ENCODE data around the gene RIT1. TPM values are rescaled to one million over a fixed set of nuclear protein-coding genes. Genes with fewer than 3 reads are reported as not detected.

RIT1 gene
- total and polyA plus RNA-seq, 7 donors, result 13.1 to 23.2 (median 16.6) TPM

- H3K4me1 ChIP-seq, result peaks cover 0 to 16% (median 13%) of the 10 kb centered on the region in 4 donors
- H3K27ac ChIP-seq, result no peak overlapping the region
- DNase-seq, result no peak
- H3K27me3 ChIP-seq, result no peaks in the 10 kb centered on the region
- H3K36me3 ChIP-seq, result no peaks in the 10 kb centered on the region
- H3K4me3 ChIP-seq, result no peak overlapping the region
- no peaks in the 10 kb centered on the region for H3K9me3 ChIP-seq
- intact Hi-C loops (cut with DNase I), result no loop called here
- TF ChIP-seq POLR2A (IDR thresholded peaks at IDR 0.05), result no peak
- no peak for TF ChIP-seq EP300 (IDR thresholded peaks at IDR 0.05)
- TF ChIP-seq CTCF (IDR thresholded peaks at IDR 0.05), result no peak
- TF ChIP-seq POLR2AphosphoS5 (IDR thresholded peaks at IDR 0.05), result no peak
Measured at GRCh38 chr1:155864393-155864792, 46.8 kb downstream of the RIT1 start.

GRCh38 chr1:155861896-155862295, 49.3 kb downstream of the RIT1 start:
- Histone ChIP-seq H3K9me3 (no peaks in the 10 kb centered on the region), H3K4me1 (peaks cover 0 to 23% (median 19%) of the 10 kb centered on the region in 4 donors), H3K27me3 (no peaks in the 10 kb centered on the region), H3K4me3 (no peak overlapping the region), H3K27ac (peak overlapping the region in 2 of 4 donors; percentile 86 to 90), H3K36me3 (no peaks in the 10 kb centered on the region)
- DNase-seq, result no peak
- WGBS, 2 donors, result 82 to 95% methylated on average over 2 of the region's 2 CpGs
- TF ChIP-seq POLR2A (IDR thresholded peaks at IDR 0.05) (no peak), CTCF (IDR thresholded peaks at IDR 0.05) (no peak), POLR2AphosphoS5 (IDR thresholded peaks at IDR 0.05) (no peak), EP300 (IDR thresholded peaks at IDR 0.05) (no peak)
- intact Hi-C loops (cut with DNase I), result loop anchor here (2.0 kb wide), 1 partner anchor 121 kb away; no protein-coding TSS in a partner anchor

GRCh38 chr1:155860970-155861510, 50.1 kb downstream of the RIT1 start:
- no peaks in the 10 kb centered on the region for H3K9me3 ChIP-seq
- no peak for DNase-seq
- H3K27ac ChIP-seq, result peak overlapping the region; percentile 86 to 95 (median 88)
- no peaks in the 10 kb centered on the region for H3K27me3 ChIP-seq
- intact Hi-C loops (cut with DNase I), result loop anchor here (2.0 kb wide), 1 partner anchor 122 kb away; no protein-coding TSS in a partner anchor
- no peaks in the 10 kb centered on the region for H3K36me3 ChIP-seq
- WGBS, 2 donors, result 77 to 81% methylated on average over 2 of the region's 2 CpGs
- H3K4me3 ChIP-seq, result peak overlapping the region in 3 of 4 donors; percentile 48 to 52 (median 49)
- peaks cover 0 to 30% (median 25%) of the 10 kb centered on the region in 4 donors for H3K4me1 ChIP-seq
- no peak for TF ChIP-seq CTCF (IDR thresholded peaks at IDR 0.05)
- TF ChIP-seq POLR2AphosphoS5 (IDR thresholded peaks at IDR 0.05), result no peak
- TF ChIP-seq EP300 (IDR thresholded peaks at IDR 0.05), result no peak
- no peak for TF ChIP-seq POLR2A (IDR thresholded peaks at IDR 0.05)

GRCh38 chr1:155859881-155860871, 51.0 kb downstream of the RIT1 start:
- intact Hi-C loops (cut with DNase I), result loop anchor here (2.0 to 10.0 kb wide), 3 partner anchors 123 to 593 kb away; no protein-coding TSS in a partner anchor
- 4 to 9% methylated on average over 35 of the region's 35 CpGs for WGBS, 2 donors

More at GRCh38 chr1:155859881-155860871, 51.0 kb downstream of the RIT1 start:
- H3K27ac ChIP-seq, result peak overlapping the region; percentile 86 to 95 (median 88)
- peaks cover 0 to 34% (median 28%) of the 10 kb centered on the region in 4 donors for H3K4me1 ChIP-seq
- no peaks in the 10 kb centered on the region for H3K36me3 ChIP-seq
- H3K4me3 ChIP-seq, result peak overlapping the region; percentile 37 to 52 (median 48)
- DNase-seq, result peak; percentile 91
- TF ChIP-seq POLR2AphosphoS5 (IDR thresholded peaks at IDR 0.05) (peak; percentile 11 to 64 (median 53)), CTCF (IDR thresholded peaks at IDR 0.05) (no peak)
- H3K9me3 ChIP-seq, result no peaks in the 10 kb centered on the region
- no peaks in the 10 kb centered on the region for H3K27me3 ChIP-seq

Measured in sigmoid colon (tissue), 7 donors.